K562 (cell line): ENCODE data around the gene KRTAP4-3. TPM values are rescaled to one million over a fixed set of nuclear protein-coding genes. Genes with fewer than 3 reads are reported as not detected.

Source experiments
- ATAC-seq: fragments of 200-7000 bp; cut with Tn5 transposase; 3 replicates; pipeline ENCODE4 v1.9.1; 2020; ENCODE audit warnings: moderate library complexity
- BruUV-seq: library from RNA; stranded (reverse); fragments of 400-500 nt; replicated peaks from 2 replicates; lab custom pipeline; 2021; lab: Mats Ljungman, UMichigan
- CTCF ChIA-PET: fragments of 300-600 bp; formaldehyde crosslinking; extraction: SDS; loops from one replicate; lab custom pipeline; 2021; ENCODE audit warnings: low intra/inter-chr PET ratio; lab: Yijun Ruan, JAX
- POLR2A ChIA-PET: fragments of 300-600, 350-650 bp; sonication (Branson Sonifier 250); formaldehyde crosslinking; extraction: SDS; loops from one replicate; lab custom pipeline; 2021; ENCODE audit warnings: antibody characterized with exemption, inconsistent platforms; lab: Yijun Ruan, JAX
- DNase-seq, 4 experiments: peaks; one replicate each; pipeline versions ENCODE4 v3.0.0 to v3.0.0-alpha.2; 2011 to 2018; ENCODE audit warnings: low spot score in 3 of 4, mixed read lengths in 3 of 4; ENCODE audit errors: extremely low read depth in 1 of 4
- FAIRE-seq: peaks from 2 replicates; lab custom pipeline; 2011; peaks lifted over from hg19 to GRCh38; lab: Jason Lieb, UNC
- H2AFZ ChIP-seq: 2 replicates; pipeline ENCODE4 v1.6.0; 2011; ENCODE audit warnings: low read depth, low read length, control low read depth, inconsistent platforms
- H3K27ac ChIP-seq: fragments of 200-600 bp; 3 replicates; pipeline ENCODE4 v1.8.0; 2011; ENCODE audit warnings: low read depth, mild to moderate bottlenecking, control low read depth, inconsistent platforms, low read length, moderate library complexity, mixed read lengths; ENCODE audit errors: extremely low read depth
- H3K27me3 ChIP-seq, 2 experiments: fragments of 300-600 bp in 1 of 2; 2 replicates in 1 of 2; 3 replicates in 1 of 2; pipeline versions ENCODE4 v1.6.0 to v1.8.0; 2011; ENCODE audit warnings: inconsistent platforms in 2 of 2, low read length in 2 of 2, mild to moderate bottlenecking in 1 of 2, mixed read lengths in 1 of 2, moderate library complexity in 1 of 2; ENCODE audit not compliant: control insufficient read depth in 2 of 2, insufficient read depth in 2 of 2
- H3K36me3 ChIP-seq: fragments of 300-600 bp; 3 replicates; pipeline ENCODE4 v1.8.0; 2011; ENCODE audit warnings: mild to moderate bottlenecking, low read length, inconsistent platforms; ENCODE audit not compliant: control insufficient read depth, insufficient read depth
- H3K4me1 ChIP-seq, 2 experiments: fragments of 200-600 bp in 1 of 2; replicated peaks in 1 of 2; 2 replicates in 1 of 2; 3 replicates in 1 of 2; pipeline versions ENCODE4 v1.5.1 to v1.8.0; 2011; ENCODE audit warnings: inconsistent platforms in 2 of 2, low read length in 2 of 2, mild to moderate bottlenecking in 1 of 2, mixed read lengths in 1 of 2, moderate library complexity in 1 of 2; ENCODE audit not compliant: control insufficient read depth in 2 of 2, insufficient read depth in 2 of 2
- H3K4me2 ChIP-seq: 2 replicates; pipeline ENCODE4 v1.6.1; 2011; ENCODE audit warnings: low read length, control low read depth, inconsistent platforms, mixed read lengths; ENCODE audit not compliant: insufficient read depth
- H3K4me3 ChIP-seq: fragments of 200-600 bp; sonication (generic), shearing (Covaris generic); 2 replicates; pipeline ENCODE4 v1.5.1; 2016; ENCODE audit warnings: control low read depth, inconsistent platforms
- H3K79me2 ChIP-seq: fragments of 200-600 bp; 3 replicates; pipeline ENCODE4 v1.8.0; 2011; ENCODE audit warnings: low read length, inconsistent platforms; ENCODE audit not compliant: control insufficient read depth, insufficient read depth
- H3K9ac ChIP-seq, 2 experiments: 2 replicates each; pipeline versions ENCODE4 v1.6.0 to v1.6.1; 2011; ENCODE audit warnings: low read depth in 2 of 2, low read length in 2 of 2, control low read depth in 1 of 2, inconsistent platforms in 1 of 2, mild to moderate bottlenecking in 1 of 2, mixed read lengths in 1 of 2; ENCODE audit not compliant: insufficient read depth in 1 of 2
- H3K9me1 ChIP-seq: one replicate; pipeline ENCODE4 v1.6.0; 2011; ENCODE audit warnings: inconsistent platforms, mild to moderate bottlenecking, low read length, moderate library complexity; ENCODE audit not compliant: control insufficient read depth, insufficient read depth
- H3K9me3 ChIP-seq: replicated peaks from 2 replicates; pipeline ENCODE4 v1.5.1; 2011; ENCODE audit warnings: low read depth, low read length, inconsistent platforms; ENCODE audit not compliant: control insufficient read depth, insufficient read depth
- H4K20me1 ChIP-seq: replicated peaks from 2 replicates; pipeline ENCODE4 v1.6.1; 2011; ENCODE audit warnings: low read length, inconsistent platforms, mixed read lengths; ENCODE audit not compliant: control insufficient read depth, insufficient read depth
- ATF2 ChIP-seq: sonication (generic); formaldehyde crosslinking; IDR thresholded peaks from 2 replicates; pipeline ENCODE4 v1.8.1; 2022; ENCODE audit warnings: missing genetic modification reagents
- BCLAF1 ChIP-seq, 2 experiments: fragments of 450-650 bp in 1 of 2; IDR thresholded peaks; 2 replicates each; pipeline ENCODE4 v1.6.1; 2011 to 2017; ENCODE audit warnings: low read depth in 2 of 2, antibody characterized with exemption in 1 of 2, borderline replicate concordance in 1 of 2, low read length in 1 of 2, mild to moderate bottlenecking in 1 of 2, mixed read lengths in 1 of 2; ENCODE audit not compliant: control insufficient read depth in 1 of 2
- EP300 ChIP-seq: IDR thresholded peaks from 2 replicates; pipeline ENCODE4 v1.6.1; 2012; ENCODE audit warnings: low read length, improper control_type of control experiment
- ESRRA ChIP-seq: fragments of 450-650 bp; IDR thresholded peaks from 2 replicates; pipeline ENCODE4 v1.6.1; 2014; ENCODE audit warnings: low read depth, mild to moderate bottlenecking, moderate library complexity, borderline replicate concordance
- HMGN3 ChIP-seq: IDR thresholded peaks from 2 replicates; pipeline ENCODE4 v1.6.1; 2011; ENCODE audit warnings: borderline replicate concordance, low read depth, mild to moderate bottlenecking, mixed read lengths, low read length; ENCODE audit not compliant: insufficient read length; ENCODE audit errors: extremely low read depth
- MNT ChIP-seq, 2 experiments: fragments of 450-650 bp; conservative IDR thresholded peaks; 2 replicates each; pipeline ENCODE4 v1.6.1; 2017; ENCODE audit warnings: mild to moderate bottlenecking in 2 of 2, moderate library complexity in 2 of 2
- NFE2 ChIP-seq: IDR thresholded peaks from 2 replicates; pipeline ENCODE4 v1.6.1; 2014; ENCODE audit warnings: antibody characterized with exemption, low read depth
- SMARCC2 ChIP-seq: fragments of 450-650 bp; IDR thresholded peaks from 2 replicates; pipeline ENCODE4 v1.6.1; 2017; ENCODE audit warnings: antibody characterized with exemption, moderate library complexity, mild to moderate bottlenecking, low read depth
- ZNF12 ChIP-seq: sonication (generic); formaldehyde crosslinking; IDR thresholded peaks from 2 replicates; pipeline ENCODE4 v1.4.0; 2020; ENCODE audit warnings: mild to moderate bottlenecking, missing genetic modification reagents
- ZNF707 ChIP-seq: fragments of 250-450 bp; sonication (Bioruptor Pico); conservative IDR thresholded peaks from 2 replicates; pipeline ENCODE4 v1.8.0; 2022; ENCODE audit warnings: inconsistent platforms, mild to moderate bottlenecking, moderate library complexity
- ZNF780A ChIP-seq: fragments of 250-450 bp; sonication (Bioruptor Pico); IDR thresholded peaks from 2 replicates; pipeline ENCODE4 v1.5.0; 2021; ENCODE audit warnings: mild to moderate bottlenecking
- ZNF79 ChIP-seq: fragments of 250-450 bp; sonication (Bioruptor Pico); IDR thresholded peaks from 2 replicates; pipeline ENCODE4 v1.4.0; 2020; ENCODE audit warnings: low read depth, mild to moderate bottlenecking, moderate library complexity
- WGBS: fragments of 100-300 bp; shearing (Covaris generic); methylation state at CpG from one replicate; pipeline ENCODE4 v1.1.6; 2016; ENCODE audit warnings: low coverage, mixed read lengths; ENCODE audit not compliant: insufficient coverage; ENCODE audit errors: missing lambda C conversion rate; 5-methylcytosine and 5-hydroxymethylcytosine counted together
- in situ Hi-C: fragments of 300-500 bp; cut with MboI; formaldehyde crosslinking; loops from 4 replicates; pipeline ENCODE4 v1.15.0; 2018; ENCODE audit warnings: inconsistent platforms, mixed read lengths
- intact Hi-C: fragments of 100-400 bp; cut with micrococcal nuclease; formaldehyde crosslinking; loops from 2 replicates; pipeline ENCODE4 v1.14.2; 2022
- polyA plus RNA-seq, 8 experiments: library from polyadenylated mRNA; depleted of rRNA in 4 of 8; stranded (reverse) in 5 of 8; unstranded in 3 of 8; fragments of >200 nt; fragmentation: Nextera tagmentation in 2 of 8; fragmentation: Illumina TruSeq in 1 of 8; extraction: Ambion mirVana in 2 of 8; extraction: Trizol in 1 of 8; gene quantifications; 2 replicates each; pipeline versions ENCODE4 v1.2.1 to v1.2.3, GENCODE V29; 2011 to 2014; ENCODE audit warnings: inconsistent platforms in 1 of 8, missing spikeins in 1 of 8
- total RNA-seq, 7 experiments: library from RNA; depleted of rRNA in 6 of 7; stranded (reverse); fragments of >200 nt in 6 of 7; fragmentation: Illumina TruSeq in 2 of 7; extraction: Trizol in 2 of 7; gene quantifications; 2 replicates each; pipeline versions ENCODE4 v1.2.1 to v1.2.3, GENCODE V29; 2011 to 2021; ENCODE audit warnings: low replicate concordance in 1 of 7

Gene KRTAP4-3
- total and polyA plus RNA-seq, 9 of the 15 experiments (the other 6 are each of a cell fraction or from before 2014, with no cell fraction given): not detected

GRCh38 chr17:41176744-41177387, 8.8 kb upstream of the KRTAP4-3 start:
- BruUV-seq: no TSS peak
- WGBS: 0% methylated on average over 3 of the region's 3 CpGs
- CTCF ChIA-PET: no interaction called here
- TF ChIP-seq ZNF707 (CRISPR knock-in tag): no peak
- no peak for TF ChIP-seq SMARCC2
- no peak for TF ChIP-seq HMGN3
- TF ChIP-seq NFE2: no peak
- TF ChIP-seq MNT (conservative IDR thresholded peaks at IDR 0.05): no peak
- no peak for TF ChIP-seq ZNF12 (CRISPR knock-in tag)
- TF ChIP-seq BCLAF1 (IDR thresholded peaks at IDR 0.05; ENCODE audit: borderline replicate concordance in 1 of 2, control insufficient read depth in 1 of 2, low read depth in 2 of 2, low read length in 1 of 2): no peak
- no peak for TF ChIP-seq ZNF780A (CRISPR knock-in tag)
- no peak for TF ChIP-seq ZNF79
- no peak for TF ChIP-seq ESRRA
- no peak for TF ChIP-seq EP300
- TF ChIP-seq ATF2 (CRISPR knock-in tag): no peak

More at GRCh38 chr17:41176744-41177387, 8.8 kb upstream of the KRTAP4-3 start:
- H3K4me1 ChIP-seq: no peaks in the 10 kb centered on the region
- H3K9me3 ChIP-seq: no peaks in the 10 kb centered on the region
- H3K9me1 ChIP-seq: no peaks in the 10 kb centered on the region
- ATAC-seq: no peak
- no peaks in the 10 kb centered on the region for H3K36me3 ChIP-seq
- no peaks in the 10 kb centered on the region for H3K79me2 ChIP-seq
- no peak for DNase-seq
- no peak overlapping the region for H3K4me2 ChIP-seq
- in situ Hi-C loops (no loop called here), intact Hi-C loops (no loop called here)
- no peak overlapping the region for H3K4me3 ChIP-seq
- H4K20me1 ChIP-seq: no peaks in the 10 kb centered on the region; the same call in 1 of the 2 replicates
- no peak for FAIRE-seq
- H2AFZ ChIP-seq: no peak overlapping the region
- POLR2A ChIA-PET: no interaction called here
- H3K27ac ChIP-seq: no peak overlapping the region
- H3K9ac ChIP-seq: no peak overlapping the region
- H3K27me3 ChIP-seq: peaks cover 3 to 10% of the 10 kb centered on the region in 2 experiments; a peak in 3 of 5 replicates
